HG02610 (cell line): ENCODE results near the gene TSFM.
"Not testable (repeated sequence)": the region's sequence is repeated elsewhere in the genome, so short reads cannot be mapped to it uniquely, and the experiment has no call there.

ENCODE experiments used
- ATAC-seq: cut with Tn5 transposase; IDR thresholded peaks from one replicate; pipeline ENCODE4 v1.9.1; 2021; ENCODE audit warnings: mild to moderate bottlenecking, moderate library complexity; ENCODE audit not compliant: unreplicated experiment

TSFM gene

GRCh38 chr12:57813971-57814772 lies 31.6 kb downstream of the TSFM start:
- ATAC-seq = no peak

GRCh38 chr12:57815177-57816000 lies 32.8 kb downstream of the TSFM start:
- ATAC-seq = no peak

- no peak for ATAC-seq
Measured at GRCh38 chr12:57816001-57816854, 33.6 kb downstream of the TSFM start.

- no peak for ATAC-seq
Measured at GRCh38 chr12:57816855-57817151, 34.2 kb downstream of the TSFM start.

- no peak for ATAC-seq
Measured at GRCh38 chr12:57817261-57817989, 34.8 kb downstream of the TSFM start.

GRCh38 chr12:57817990-57818331 lies 35.4 kb downstream of the TSFM start:
- not testable (repeated sequence) for ATAC-seq

GRCh38 chr12:57820119-57820518 lies 37.5 kb downstream of the TSFM start:
- not testable (repeated sequence) for ATAC-seq

- ATAC-seq = not testable (repeated sequence)
Measured at GRCh38 chr12:57821015-57821414, 38.4 kb downstream of the TSFM start.

- no peak for ATAC-seq
Measured at GRCh38 chr12:57821474-57822214, 39.1 kb downstream of the TSFM start.

- no peak for ATAC-seq
Measured at GRCh38 chr12:57822392-57823130, 40.0 kb downstream of the TSFM start.

GRCh38 chr12:57823131-57823907 lies 40.7 kb downstream of the TSFM start:
- ATAC-seq = no peak

GRCh38 chr12:57823908-57824640 lies 41.5 kb downstream of the TSFM start:
- ATAC-seq = no peak

- ATAC-seq = no peak
Measured at GRCh38 chr12:57825451-57825850, 42.9 kb downstream of the TSFM start.

- ATAC-seq = no peak
Measured at GRCh38 chr12:57826400-57826799, 43.8 kb downstream of the TSFM start.

GRCh38 chr12:57826966-57827365 lies 44.4 kb downstream of the TSFM start:
- no peak for ATAC-seq

GRCh38 chr12:57829025-57829777 lies 46.6 kb downstream of the TSFM start:
- no peak for ATAC-seq

- ATAC-seq = no peak
Measured at GRCh38 chr12:57830393-57830792, 47.8 kb downstream of the TSFM start.
